Effector memory CD8-positive, alpha-beta T cell (primary cell): Measurements from ENCODE around the gene LIPC.

Experiments
- ATAC-seq: fragments of 150-1000 bp; cut with Tn5 transposase; replicated peaks from 2 replicates; pipeline ENCODE4 v1.10.0; 2021; ENCODE audit warnings: mild to moderate bottlenecking, moderate library complexity
- DNase-seq, 3 experiments: peaks; one replicate each; pipeline ENCODE4 v3.0.0; 2021
- H3K27ac Mint-ChIP-seq, 2 donors: one replicate each; pipeline ENCODE4 v1.8.0; 2022; ENCODE audit warnings: mild to moderate bottlenecking in 2 of 2, mixed read lengths in 2 of 2, moderate library complexity in 2 of 2
- H3K27me3 Mint-ChIP-seq, 2 donors: one replicate each; pipeline ENCODE4 v1.8.0; 2022; ENCODE audit warnings: mixed read lengths in 2 of 2
- H3K36me3 Mint-ChIP-seq: one replicate; pipeline ENCODE4 v1.8.0; 2022; ENCODE audit warnings: mild to moderate bottlenecking, moderate library complexity, mixed read lengths; ENCODE audit not compliant: insufficient read depth
- H3K4me1 Mint-ChIP-seq, 2 donors: one replicate each; pipeline ENCODE4 v1.8.0; 2022; ENCODE audit warnings: low read depth in 2 of 2, mixed read lengths in 2 of 2
- H3K4me3 Mint-ChIP-seq, 2 donors: one replicate each; pipeline ENCODE4 v1.8.0; 2022; ENCODE audit warnings: mild to moderate bottlenecking in 2 of 2, mixed read lengths in 2 of 2, moderate library complexity in 2 of 2
- H3K9me3 Mint-ChIP-seq, 2 donors: one replicate each; pipeline ENCODE4 v1.8.0; 2022; ENCODE audit warnings: mixed read lengths in 2 of 2

LIPC gene

GRCh38 chr15:58535337-58535736 lies 103.5 kb downstream of the LIPC start:
- Mint-ChIP-seq H3K4me1 (no peaks in the 10 kb centered on the region), H3K27me3 (no peaks in the 10 kb centered on the region), H3K27ac (no peak overlapping the region), H3K9me3 (peaks cover 0 to 2% of the 10 kb centered on the region in 2 donors), H3K36me3 (no peaks in the 10 kb centered on the region), H3K4me3 (no peak overlapping the region)
- ATAC-seq (no peak), DNase-seq (no peak)

GRCh38 chr15:58535894-58536293 lies 104.1 kb downstream of the LIPC start:
- Mint-ChIP-seq H3K27ac (peak overlapping the region in 1 of 2 donors; percentile 45), H3K27me3 (no peaks in the 10 kb centered on the region), H3K9me3 (peaks cover 0 to 2% of the 10 kb centered on the region in 2 donors), H3K4me3 (no peak overlapping the region), H3K36me3 (no peaks in the 10 kb centered on the region), H3K4me1 (peaks cover 0 to 4% of the 10 kb centered on the region in 2 donors)
- DNase-seq (no peak), ATAC-seq (no peak)

- H3K27ac Mint-ChIP-seq = peak overlapping the region in 1 of 2 donors; percentile 45
- no peak overlapping the region for H3K4me3 Mint-ChIP-seq
- H3K27me3 Mint-ChIP-seq = no peaks in the 10 kb centered on the region
- ATAC-seq = no peak
- H3K4me1 Mint-ChIP-seq = peaks cover 0 to 4% of the 10 kb centered on the region in 2 donors
- peaks cover 0 to 2% of the 10 kb centered on the region in 2 donors for H3K9me3 Mint-ChIP-seq
- DNase-seq = no peak
- H3K36me3 Mint-ChIP-seq = no peaks in the 10 kb centered on the region
These were observed 104.6 kb downstream of the LIPC start for GRCh38 chr15:58536414-58536813.

- Mint-ChIP-seq H3K4me1 (peaks cover 2 to 4% of the 10 kb centered on the region in 2 donors), H3K27ac (peak overlapping the region in 1 of 2 donors; percentile 26), H3K36me3 (no peaks in the 10 kb centered on the region), H3K9me3 (peaks cover 0 to 2% of the 10 kb centered on the region in 2 donors), H3K27me3 (no peaks in the 10 kb centered on the region), H3K4me3 (no peak overlapping the region)
- DNase-seq (no peak), ATAC-seq (no peak)
These were observed 105.2 kb downstream of the LIPC start for GRCh38 chr15:58537033-58537432.

- ATAC-seq = no peak
- peaks cover 3 to 4% of the 10 kb centered on the region in 2 donors for H3K4me1 Mint-ChIP-seq
- H3K9me3 Mint-ChIP-seq = peaks cover 0 to 2% of the 10 kb centered on the region in 2 donors
- H3K36me3 Mint-ChIP-seq = no peaks in the 10 kb centered on the region
- no peaks in the 10 kb centered on the region for H3K27me3 Mint-ChIP-seq
- H3K4me3 Mint-ChIP-seq = no peak overlapping the region
- H3K27ac Mint-ChIP-seq = no peak overlapping the region
- DNase-seq = no peak
These were observed 106.5 kb downstream of the LIPC start for GRCh38 chr15:58538225-58538727.

- Mint-ChIP-seq H3K27ac (no peak overlapping the region), H3K4me1 (peaks cover 3 to 4% of the 10 kb centered on the region in 2 donors), H3K4me3 (no peak overlapping the region), H3K36me3 (no peaks in the 10 kb centered on the region), H3K9me3 (peaks cover 0 to 2% of the 10 kb centered on the region in 2 donors), H3K27me3 (no peaks in the 10 kb centered on the region)
- ATAC-seq (no peak), DNase-seq (no peak)
These were observed 107.1 kb downstream of the LIPC start for GRCh38 chr15:58538901-58539300.

- Mint-ChIP-seq H3K27me3 (no peaks in the 10 kb centered on the region), H3K27ac (no peak overlapping the region), H3K9me3 (peaks cover 0 to 2% of the 10 kb centered on the region in 2 donors), H3K4me3 (no peak overlapping the region), H3K4me1 (peaks cover 3 to 4% of the 10 kb centered on the region in 2 donors), H3K36me3 (peaks cover 3% of the 10 kb centered on the region)
- ATAC-seq (no peak), DNase-seq (no peak)
These were observed 107.8 kb downstream of the LIPC start for GRCh38 chr15:58539548-58539947.

- H3K27ac Mint-ChIP-seq = peak overlapping the region in 1 of 2 donors; percentile 30
- DNase-seq (no peak), ATAC-seq (no peak)
- H3K36me3 Mint-ChIP-seq = peaks cover 3% of the 10 kb centered on the region
- H3K9me3 Mint-ChIP-seq = peaks cover 0 to 2% of the 10 kb centered on the region in 2 donors
- no peaks in the 10 kb centered on the region for H3K27me3 Mint-ChIP-seq
- H3K4me1 Mint-ChIP-seq = peaks cover 15 to 20% of the 10 kb centered on the region in 2 donors
- no peak overlapping the region for H3K4me3 Mint-ChIP-seq
These were observed 109.8 kb downstream of the LIPC start for GRCh38 chr15:58541410-58542087.

GRCh38 chr15:58543664-58544335 lies 112.0 kb downstream of the LIPC start:
- Mint-ChIP-seq H3K27ac (peak overlapping the region in 1 of 2 donors; percentile 91), H3K9me3 (no peaks in the 10 kb centered on the region), H3K4me1 (peaks cover 20 to 26% of the 10 kb centered on the region in 2 donors), H3K4me3 (no peak overlapping the region), H3K36me3 (peaks cover 3% of the 10 kb centered on the region), H3K27me3 (no peaks in the 10 kb centered on the region)
- ATAC-seq (no peak), DNase-seq (no peak)

GRCh38 chr15:58544756-58545155 lies 113.0 kb downstream of the LIPC start:
- no peaks in the 10 kb centered on the region for H3K27me3 Mint-ChIP-seq
- H3K36me3 Mint-ChIP-seq = peaks cover 3% of the 10 kb centered on the region
- ATAC-seq (no peak), DNase-seq (no peak)
- H3K9me3 Mint-ChIP-seq = no peaks in the 10 kb centered on the region
- H3K27ac Mint-ChIP-seq = peak overlapping the region; percentile 84 to 91
- H3K4me3 Mint-ChIP-seq = peak overlapping the region; percentile 43 to 66
- peaks cover 20 to 26% of the 10 kb centered on the region in 2 donors for H3K4me1 Mint-ChIP-seq

- Mint-ChIP-seq H3K9me3 (no peaks in the 10 kb centered on the region), H3K4me3 (peak overlapping the region; percentile 43 to 66), H3K4me1 (peaks cover 20 to 25% of the 10 kb centered on the region in 2 donors), H3K27me3 (no peaks in the 10 kb centered on the region), H3K36me3 (peaks cover 3% of the 10 kb centered on the region), H3K27ac (peak overlapping the region; percentile 84 to 91)
- no peak for DNase-seq
- ATAC-seq = peak; percentile 77
These were observed 113.7 kb downstream of the LIPC start for GRCh38 chr15:58545307-58546065.

GRCh38 chr15:58546066-58546591 lies 114.3 kb downstream of the LIPC start:
- H3K4me3 Mint-ChIP-seq = peak overlapping the region in 1 of 2 donors; percentile 5
- H3K9me3 Mint-ChIP-seq = no peaks in the 10 kb centered on the region
- no peaks in the 10 kb centered on the region for H3K27me3 Mint-ChIP-seq
- H3K36me3 Mint-ChIP-seq = peaks cover 6% of the 10 kb centered on the region
- DNase-seq (no peak), ATAC-seq (no peak)
- H3K27ac Mint-ChIP-seq = peak overlapping the region; percentile 84 to 91
- peaks cover 21 to 24% of the 10 kb centered on the region in 2 donors for H3K4me1 Mint-ChIP-seq
